A673 (cell line): ENCODE measurements around the gene IL12RB2. TPM values are rescaled to one million over a fixed set of nuclear protein-coding genes. Genes with fewer than 3 reads are reported as not detected.

Experiments used
- BruUV-seq: library from RNA; stranded (reverse); fragments of 400-500 nt; replicated peaks from 2 replicates; lab custom pipeline; 2021; lab: Mats Ljungman, UMichigan
- CTCF ChIA-PET: fragments of 300-600 bp; sonication (Branson Sonifier 250); formaldehyde crosslinking; loops from one replicate; lab custom pipeline; 2022; ENCODE audit warnings: antibody characterized with exemption; lab: Charles Lee
- POLR2A ChIA-PET: fragments of 300-600 bp; sonication (Branson Sonifier 250); formaldehyde crosslinking; loops from one replicate; lab custom pipeline; 2022; ENCODE audit warnings: antibody characterized with exemption; ENCODE audit not compliant: low non-redundant PET; lab: Charles Lee
- DNase-seq: peaks from one replicate; pipeline ENCODE4 v3.0.0-alpha.2; 2015; ENCODE audit warnings: low spot score
- H3K27ac ChIP-seq: fragments of 200-600 bp; sonication (generic); 2 replicates; pipeline ENCODE4 v1.5.1; 2016; ENCODE audit warnings: mixed run types, low read depth, mild to moderate bottlenecking, mixed read lengths, antibody characterized with exemption, low read length; ENCODE audit not compliant: poor library complexity, severe bottlenecking
- H3K27me3 ChIP-seq: fragments of 200-600 bp; sonication (generic); replicated peaks from 2 replicates; pipeline ENCODE4 v1.6.1; 2017; ENCODE audit warnings: mixed run types, low read depth, mild to moderate bottlenecking, mixed read lengths, antibody characterized with exemption, low read length; ENCODE audit not compliant: insufficient read depth, poor library complexity
- H3K36me3 ChIP-seq: fragments of 200-600 bp; sonication (generic); 2 replicates; pipeline ENCODE4 v1.6.1; 2016; ENCODE audit warnings: mixed run types, mild to moderate bottlenecking, mixed read lengths, antibody characterized with exemption, low read length; ENCODE audit not compliant: insufficient read depth, poor library complexity, severe bottlenecking
- H3K4me1 ChIP-seq: fragments of 200-600 bp; sonication (generic); 2 replicates; pipeline ENCODE4 v1.6.1; 2017; ENCODE audit warnings: mixed run types, mild to moderate bottlenecking, mixed read lengths, antibody characterized with exemption, low read length; ENCODE audit not compliant: insufficient read depth, poor library complexity, severe bottlenecking
- H3K4me3 ChIP-seq: fragments of 200-600 bp; sonication (generic); 2 replicates; pipeline ENCODE4 v1.5.1; 2016; ENCODE audit warnings: low read depth, mixed run types, mild to moderate bottlenecking, mixed read lengths, low read length; ENCODE audit not compliant: poor library complexity, severe bottlenecking
- H3K9me3 ChIP-seq: fragments of 200-600 bp; sonication (generic); 2 replicates; pipeline ENCODE4 v1.6.1; 2016; ENCODE audit warnings: mixed run types, low read depth, mild to moderate bottlenecking, mixed read lengths, antibody characterized with exemption, low read length; ENCODE audit not compliant: poor library complexity, severe bottlenecking
- EZH2 ChIP-seq: fragments of 200-600 bp; sonication (generic); IDR thresholded peaks from 2 replicates; pipeline ENCODE4 v1.6.1; 2017; ENCODE audit warnings: borderline replicate concordance, low read depth, mild to moderate bottlenecking, mixed read lengths, antibody characterized with exemption, low read length; ENCODE audit not compliant: poor library complexity, severe bottlenecking
- intact Hi-C: fragments of 100-400 bp; cut with micrococcal nuclease; formaldehyde crosslinking; loops from one replicate; pipeline ENCODE4 v1.10.0; 2022; ENCODE audit not compliant: unreplicated experiment
- total RNA-seq: library from RNA; stranded (reverse); gene quantifications from 2 replicates; pipeline ENCODE4 v1.2.3, GENCODE V29; 2021
- TF ChIP-seq, protein P1 (sequence below): fragments of 300-800, 200-600 bp; sonication (generic); conservative IDR thresholded peaks from 2 replicates; pipeline ENCODE4 v1.5.1; 2017; ENCODE audit warnings: low read depth, mild to moderate bottlenecking, antibody characterized with exemption, low read length, moderate library complexity, mixed read lengths

Gene IL12RB2
- total RNA-seq, 1 experiment from 2014 or later, result 0.39 TPM

DNA sequence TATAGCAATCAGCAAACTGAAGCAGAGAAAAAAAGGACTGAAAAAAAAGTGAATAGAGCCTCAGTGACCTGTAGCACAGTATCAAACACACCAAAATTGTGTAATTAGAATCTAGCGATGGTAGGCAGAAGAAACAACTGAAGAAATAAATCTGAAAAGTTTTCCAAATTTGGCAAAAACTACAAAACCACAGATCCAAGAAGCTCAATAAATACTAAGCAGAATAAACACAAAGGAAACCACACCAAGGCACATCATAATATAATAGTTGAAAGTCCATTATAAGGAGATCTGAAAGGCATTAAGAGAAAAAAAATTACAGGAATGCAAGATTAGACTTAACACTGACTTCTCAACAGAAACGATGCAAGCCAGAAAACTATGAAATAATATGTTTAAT is 7.1 kb upstream of the IL12RB2 start:
- Histone ChIP-seq H3K27ac (no peak overlapping the region), H3K4me1 (no peaks in the 10 kb centered on the region), H3K27me3 (no peaks in the 10 kb centered on the region), H3K36me3 (no peaks in the 10 kb centered on the region), H3K9me3 (no peaks in the 10 kb centered on the region), H3K4me3 (no peak overlapping the region)
- intact Hi-C loops, result no loop called here
- no peak for TF ChIP-seq EZH2
- TF ChIP-seq, protein P1, sequence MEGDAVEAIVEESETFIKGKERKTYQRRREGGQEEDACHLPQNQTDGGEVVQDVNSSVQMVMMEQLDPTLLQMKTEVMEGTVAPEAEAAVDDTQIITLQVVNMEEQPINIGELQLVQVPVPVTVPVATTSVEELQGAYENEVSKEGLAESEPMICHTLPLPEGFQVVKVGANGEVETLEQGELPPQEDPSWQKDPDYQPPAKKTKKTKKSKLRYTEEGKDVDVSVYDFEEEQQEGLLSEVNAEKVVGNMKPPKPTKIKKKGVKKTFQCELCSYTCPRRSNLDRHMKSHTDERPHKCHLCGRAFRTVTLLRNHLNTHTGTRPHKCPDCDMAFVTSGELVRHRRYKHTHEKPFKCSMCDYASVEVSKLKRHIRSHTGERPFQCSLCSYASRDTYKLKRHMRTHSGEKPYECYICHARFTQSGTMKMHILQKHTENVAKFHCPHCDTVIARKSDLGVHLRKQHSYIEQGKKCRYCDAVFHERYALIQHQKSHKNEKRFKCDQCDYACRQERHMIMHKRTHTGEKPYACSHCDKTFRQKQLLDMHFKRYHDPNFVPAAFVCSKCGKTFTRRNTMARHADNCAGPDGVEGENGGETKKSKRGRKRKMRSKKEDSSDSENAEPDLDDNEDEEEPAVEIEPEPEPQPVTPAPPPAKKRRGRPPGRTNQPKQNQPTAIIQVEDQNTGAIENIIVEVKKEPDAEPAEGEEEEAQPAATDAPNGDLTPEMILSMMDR, result no peak
- DNase-seq, result no peak
- ChIA-PET POLR2A (no interaction called here), CTCF (no interaction called here)
- BruUV-seq, result no TSS peak

GRCh38 chr1:67304023-67304422 is 3.6 kb upstream of the IL12RB2 start:
- intact Hi-C loops, result no loop called here
- ChIA-PET POLR2A (no interaction called here), CTCF (no interaction called here)
- DNase-seq, result no peak
- no TSS peak for BruUV-seq
- H3K9me3 ChIP-seq, result no peaks in the 10 kb centered on the region
- no peak overlapping the region for H3K4me3 ChIP-seq
- TF ChIP-seq, protein P1, result no peak
- no peak for TF ChIP-seq EZH2
- H3K4me1 ChIP-seq, result peaks cover 4% of the 10 kb centered on the region
- peaks cover 3% of the 10 kb centered on the region for H3K27me3 ChIP-seq
- H3K27ac ChIP-seq, result no peak overlapping the region
- no peaks in the 10 kb centered on the region for H3K36me3 ChIP-seq

GRCh38 chr1:67306547-67306946 is 1.1 kb upstream of the IL12RB2 start:
- intact Hi-C loops, result no loop called here
- ChIA-PET CTCF (no interaction called here), POLR2A (no interaction called here)
- BruUV-seq, result no TSS peak
- H3K36me3 ChIP-seq, result no peaks in the 10 kb centered on the region
- H3K4me1 ChIP-seq, result peaks cover 4% of the 10 kb centered on the region
- H3K4me3 ChIP-seq, result no peak overlapping the region
- no peaks in the 10 kb centered on the region for H3K9me3 ChIP-seq
- DNase-seq, result no peak
- TF ChIP-seq, protein P1, result no peak
- no peak for TF ChIP-seq EZH2
- peaks cover 3% of the 10 kb centered on the region for H3K27me3 ChIP-seq
- no peak overlapping the region for H3K27ac ChIP-seq
